ENCODE results near the gene PPP4R4. TPM values are rescaled to one million over a fixed set of nuclear protein-coding genes. Genes with fewer than 3 reads are reported as not detected.

PPP4R4 gene
- total and polyA plus RNA-seq, 4 donors = 1.6 to 25.9 (median 3.8) TPM

DNA sequence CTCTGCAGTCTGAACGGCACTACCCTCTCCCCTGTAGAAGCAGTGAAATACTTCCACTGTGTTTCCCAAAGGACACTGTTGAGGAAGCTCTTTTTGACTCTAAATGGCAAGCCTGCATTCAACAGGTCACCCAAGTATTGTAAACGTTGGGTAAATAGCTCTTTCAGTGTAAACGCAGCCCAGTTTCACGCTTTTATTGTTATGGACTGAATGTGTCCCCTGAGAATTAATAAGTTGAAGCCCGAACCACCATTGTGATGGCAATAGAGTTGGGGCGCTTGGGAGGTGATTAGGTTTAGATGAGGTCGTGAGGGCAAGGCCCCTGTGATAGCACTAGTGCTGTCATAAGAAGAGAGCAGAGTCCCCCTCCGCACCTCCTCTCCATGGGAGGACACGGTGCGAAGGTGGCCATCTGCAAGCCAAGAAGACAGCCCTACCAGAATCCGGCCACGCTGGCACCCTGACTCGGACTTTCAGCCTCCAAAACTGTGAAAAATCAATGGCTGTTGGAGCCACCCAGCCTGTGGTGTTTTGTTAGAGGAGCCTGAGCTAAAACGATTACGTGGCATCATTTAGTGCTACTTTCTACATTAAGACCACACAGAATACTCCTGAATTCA lies 117.9 kb downstream of the PPP4R4 start:
- no peaks in the 10 kb centered on the region for H3K27me3 ChIP-seq (ENCODE audit: control insufficient read depth in 3 of 3, insufficient read depth in 3 of 3, low read length in 2 of 3)
- no peak for ATAC-seq (ENCODE audit: insufficient read depth, low FRiP score)
- H3K36me3 ChIP-seq (ENCODE audit: control insufficient read depth in 4 of 4, insufficient read depth in 4 of 4, low read length in 4 of 4) = no peaks in the 10 kb centered on the region
- no peak overlapping the region for H3K4me3 ChIP-seq
- WGBS, 2 donors = 84 to 85% methylated on average over 15 of the region's 15 CpGs
- TF ChIP-seq, protein P1, sequence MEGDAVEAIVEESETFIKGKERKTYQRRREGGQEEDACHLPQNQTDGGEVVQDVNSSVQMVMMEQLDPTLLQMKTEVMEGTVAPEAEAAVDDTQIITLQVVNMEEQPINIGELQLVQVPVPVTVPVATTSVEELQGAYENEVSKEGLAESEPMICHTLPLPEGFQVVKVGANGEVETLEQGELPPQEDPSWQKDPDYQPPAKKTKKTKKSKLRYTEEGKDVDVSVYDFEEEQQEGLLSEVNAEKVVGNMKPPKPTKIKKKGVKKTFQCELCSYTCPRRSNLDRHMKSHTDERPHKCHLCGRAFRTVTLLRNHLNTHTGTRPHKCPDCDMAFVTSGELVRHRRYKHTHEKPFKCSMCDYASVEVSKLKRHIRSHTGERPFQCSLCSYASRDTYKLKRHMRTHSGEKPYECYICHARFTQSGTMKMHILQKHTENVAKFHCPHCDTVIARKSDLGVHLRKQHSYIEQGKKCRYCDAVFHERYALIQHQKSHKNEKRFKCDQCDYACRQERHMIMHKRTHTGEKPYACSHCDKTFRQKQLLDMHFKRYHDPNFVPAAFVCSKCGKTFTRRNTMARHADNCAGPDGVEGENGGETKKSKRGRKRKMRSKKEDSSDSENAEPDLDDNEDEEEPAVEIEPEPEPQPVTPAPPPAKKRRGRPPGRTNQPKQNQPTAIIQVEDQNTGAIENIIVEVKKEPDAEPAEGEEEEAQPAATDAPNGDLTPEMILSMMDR (IDR thresholded peaks at IDR 0.05; ENCODE audit: control extremely low read depth, extremely low read depth) = no peak
- DNase-seq = no peak
- no peak overlapping the region for H3K27ac ChIP-seq (ENCODE audit: low read depth in 1 of 2, low read length in 1 of 2)
- H3K9ac ChIP-seq (ENCODE audit: insufficient read depth in 1 of 2, low read length in 2 of 2) = no peak overlapping the region
- H3K4me1 ChIP-seq (ENCODE audit: control insufficient read depth in 5 of 5, insufficient read depth in 5 of 5, low read length in 5 of 5) = no peaks in the 10 kb centered on the region
- H3K9me3 ChIP-seq (ENCODE audit: control insufficient read depth in 4 of 4, insufficient read depth in 3 of 4, low read length in 3 of 4) = no peaks in the 10 kb centered on the region

DNA sequence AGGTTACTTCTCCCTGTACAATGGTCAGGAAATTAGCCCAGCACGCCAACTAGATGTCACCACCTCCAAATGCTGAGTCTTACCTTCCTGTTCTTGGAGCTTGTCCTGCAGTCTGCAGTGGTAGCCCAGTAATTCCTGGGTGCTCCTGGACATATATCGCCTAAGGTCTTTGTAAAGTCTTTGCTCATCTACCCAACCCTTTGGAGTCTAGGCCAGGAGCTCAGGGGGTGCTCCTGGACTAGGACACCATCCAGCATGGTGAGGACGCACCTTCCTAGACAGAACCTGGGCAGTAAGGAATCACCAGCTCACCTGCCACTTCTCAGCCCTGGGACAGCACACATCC lies 118.4 kb downstream of the PPP4R4 start:
- no peak overlapping the region for H3K27ac ChIP-seq (ENCODE audit: low read depth in 1 of 2, low read length in 1 of 2)
- H3K36me3 ChIP-seq (ENCODE audit: control insufficient read depth in 4 of 4, insufficient read depth in 4 of 4, low read length in 4 of 4) = no peaks in the 10 kb centered on the region
- 92% methylated on average over 3 of the region's 3 CpGs for WGBS, 2 donors
- H3K4me1 ChIP-seq (ENCODE audit: control insufficient read depth in 5 of 5, insufficient read depth in 5 of 5, low read length in 5 of 5) = no peaks in the 10 kb centered on the region
- TF ChIP-seq, protein P1 (IDR thresholded peaks at IDR 0.05; ENCODE audit: control extremely low read depth, extremely low read depth) = no peak
- no peak overlapping the region for H3K9ac ChIP-seq (ENCODE audit: insufficient read depth in 1 of 2, low read length in 2 of 2)
- no peak for ATAC-seq (ENCODE audit: insufficient read depth, low FRiP score)
- no peaks in the 10 kb centered on the region for H3K9me3 ChIP-seq (ENCODE audit: control insufficient read depth in 4 of 4, insufficient read depth in 3 of 4, low read length in 3 of 4)
- H3K27me3 ChIP-seq (ENCODE audit: control insufficient read depth in 3 of 3, insufficient read depth in 3 of 3, low read length in 2 of 3) = no peaks in the 10 kb centered on the region
- H3K4me3 ChIP-seq = no peak overlapping the region
- no peak for DNase-seq

DNA sequence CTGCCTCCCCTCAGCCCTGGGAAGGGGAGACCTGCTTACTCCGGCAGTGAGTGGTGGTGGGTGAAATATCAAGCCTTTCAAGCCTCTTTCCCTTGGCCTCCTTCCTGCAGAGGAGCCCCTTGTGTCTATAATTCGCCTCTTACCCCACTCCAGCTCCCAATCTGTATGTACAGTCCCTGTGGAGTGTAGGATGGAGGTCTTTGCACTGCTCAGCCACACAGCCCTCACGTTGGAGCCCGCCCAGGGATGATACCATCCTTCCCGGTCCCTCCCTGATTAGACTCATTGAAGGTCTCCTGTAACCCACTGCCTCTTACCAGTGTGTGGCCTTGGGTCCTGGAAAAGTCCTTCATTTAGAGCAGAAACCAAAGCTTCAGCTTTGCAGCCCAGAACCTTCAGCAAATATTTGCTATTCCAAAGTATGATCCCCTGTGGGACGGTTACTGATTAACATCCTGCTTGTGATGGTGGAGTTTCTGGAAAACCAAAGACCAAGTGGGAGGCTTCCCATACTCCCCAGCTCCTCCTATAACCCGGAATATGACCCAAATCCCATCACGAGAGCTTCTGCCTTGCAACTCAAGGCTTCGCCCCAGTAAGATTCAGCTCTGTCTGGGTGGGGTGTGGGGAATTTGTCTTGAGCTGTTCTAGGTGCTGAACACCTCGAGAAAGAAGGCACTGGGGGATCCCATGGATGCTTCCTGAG lies 118.9 kb downstream of the PPP4R4 start, which contains the start of gene SERPINA10:
SERPINA10 (minus strand) TSS at position 397 of the 706 bp plus-strand sequence. CDS start 2,675 bp downstream, outside the sequence.
- Histone ChIP-seq H3K9me3 (ENCODE audit: control insufficient read depth in 4 of 4, insufficient read depth in 3 of 4, low read length in 3 of 4) (no peaks in the 10 kb centered on the region), H3K27me3 (ENCODE audit: control insufficient read depth in 3 of 3, insufficient read depth in 3 of 3, low read length in 2 of 3) (no peaks in the 10 kb centered on the region), H3K4me1 (ENCODE audit: control insufficient read depth in 5 of 5, insufficient read depth in 5 of 5, low read length in 5 of 5) (no peaks in the 10 kb centered on the region), H3K9ac (ENCODE audit: insufficient read depth in 1 of 2, low read length in 2 of 2) (no peak within 1 kb of the TSS), H3K36me3 (ENCODE audit: control insufficient read depth in 4 of 4, insufficient read depth in 4 of 4, low read length in 4 of 4) (no peaks in the 10 kb centered on the region), H3K4me3 (no peak within 1 kb of the TSS), H3K27ac (ENCODE audit: low read depth in 1 of 2, low read length in 1 of 2) (no peak within 1 kb of the TSS)
- no peak for ATAC-seq (ENCODE audit: insufficient read depth, low FRiP score)
- TF ChIP-seq, protein P1 (IDR thresholded peaks at IDR 0.05; ENCODE audit: control extremely low read depth, extremely low read depth) = no peak
- DNase-seq = no peak
- WGBS, 2 donors = 67 to 82% methylated on average over 10 of the region's 10 CpGs

Measured in lung (tissue), 12 donors.